OCI-LY7 (cell line): ENCODE data around the gene PCNA. TPM values are rescaled to one million over a fixed set of nuclear protein-coding genes. Genes with fewer than 3 reads are reported as not detected.

ENCODE experiments used
- BruUV-seq: library from RNA; stranded (reverse); fragments of 400-500 nt; replicated peaks from 2 replicates; lab custom pipeline; 2021; lab: Mats Ljungman, UMichigan
- CTCF ChIA-PET: fragments of 300-600 bp; sonication (Branson Sonifier 250); formaldehyde crosslinking; loops from one replicate; lab custom pipeline; 2022; ENCODE audit warnings: antibody characterized with exemption; ENCODE audit not compliant: unreplicated experiment; lab: Charles Lee
- POLR2A ChIA-PET: fragments of 300-600 bp; sonication (Branson Sonifier 250); formaldehyde crosslinking; loops from one replicate; lab custom pipeline; 2022; ENCODE audit warnings: antibody characterized with exemption; lab: Charles Lee
- DNase-seq: peaks from one replicate; pipeline ENCODE4 v3.0.0-alpha.2; 2015; ENCODE audit warnings: low spot score
- H2AFZ ChIP-seq: fragments of 200-600 bp; sonication (generic), shearing (Covaris generic); 2 replicates; pipeline ENCODE4 v1.6.1; 2014; ENCODE audit warnings: mild to moderate bottlenecking, antibody characterized with exemption, low read length, moderate library complexity
- H3K27ac ChIP-seq: fragments of 200-600 bp; sonication (generic); 2 replicates; pipeline ENCODE4 v1.5.1; 2014; ENCODE audit warnings: mixed run types, low read depth, mild to moderate bottlenecking, moderate library complexity, low read length, inconsistent platforms; ENCODE audit not compliant: poor library complexity, severe bottlenecking
- H3K36me3 ChIP-seq: fragments of 200-600 bp; sonication (generic); 2 replicates; pipeline ENCODE4 v1.6.1; 2014; ENCODE audit warnings: mild to moderate bottlenecking, antibody characterized with exemption, low read length, moderate library complexity, mixed read lengths; ENCODE audit not compliant: insufficient read depth
- H3K4me1 ChIP-seq: fragments of 200-600 bp; sonication (generic); 2 replicates; pipeline ENCODE4 v1.5.1; 2014; ENCODE audit warnings: mild to moderate bottlenecking, low read length; ENCODE audit not compliant: insufficient read depth, poor library complexity, severe bottlenecking
- H3K4me2 ChIP-seq: fragments of 200-600 bp; sonication (generic); 2 replicates; pipeline ENCODE4 v1.6.1; 2014; ENCODE audit warnings: mild to moderate bottlenecking, low read length
- H3K4me3 ChIP-seq: fragments of 200-600 bp; sonication (generic); 2 replicates; pipeline ENCODE4 v1.5.1; 2014; ENCODE audit warnings: mild to moderate bottlenecking, low read depth, low read length; ENCODE audit not compliant: poor library complexity, severe bottlenecking
- H3K79me2 ChIP-seq: fragments of 200-600 bp; sonication (generic); 2 replicates; pipeline ENCODE4 v1.6.1; 2016; ENCODE audit warnings: low read depth, mild to moderate bottlenecking, low read length, moderate library complexity, mixed read lengths; ENCODE audit not compliant: insufficient read depth
- H3K9me2 ChIP-seq: fragments of 200-600 bp; sonication (generic); 2 replicates; pipeline ENCODE4 v1.6.1; 2016; ENCODE audit warnings: mild to moderate bottlenecking, low read length, mixed read lengths; ENCODE audit not compliant: insufficient read depth
- H3K9me3 ChIP-seq: fragments of 200-600 bp; sonication (generic); 2 replicates; pipeline ENCODE4 v1.6.1; 2014; ENCODE audit warnings: mild to moderate bottlenecking, mixed run types, low read length, mixed read lengths
- H4K20me1 ChIP-seq: fragments of 200-600 bp; sonication (generic); 2 replicates; pipeline ENCODE4 v1.6.1; 2014; ENCODE audit warnings: mild to moderate bottlenecking, antibody characterized with exemption, low read length, moderate library complexity, mixed read lengths; ENCODE audit not compliant: insufficient read depth
- EZH2phosphoT487 ChIP-seq: fragments of 200-600 bp; sonication (generic); IDR thresholded peaks from 2 replicates; pipeline ENCODE4 v1.6.1; 2018; ENCODE audit warnings: low read depth, borderline replicate concordance, mild to moderate bottlenecking, mixed run types, antibody characterized with exemption, low read length, moderate library complexity, mixed read lengths
- intact Hi-C: fragments of 100-400 bp; cut with micrococcal nuclease; formaldehyde crosslinking; loops from one replicate; pipeline ENCODE4 v1.10.0; 2022; ENCODE audit not compliant: unreplicated experiment
- total RNA-seq, 2 experiments: library from RNA; depleted of rRNA in 1 of 2; stranded (reverse); fragments of >200 nt in 1 of 2; shearing (Covaris generic) in 1 of 2; gene quantifications; 2 replicates each; pipeline ENCODE4 v1.2.3, GENCODE V29; 2014 to 2022
- TF ChIP-seq, protein P1 (sequence below): fragments of 200-600 bp; sonication (generic); conservative IDR thresholded peaks from 2 replicates; pipeline ENCODE4 v1.5.1; 2014; ENCODE audit warnings: mild to moderate bottlenecking, antibody characterized with exemption, low read length, moderate library complexity, mixed read lengths

The PCNA gene
- total RNA-seq, 2 experiments from 2014 or later: 470 to 567 TPM

DNA sequence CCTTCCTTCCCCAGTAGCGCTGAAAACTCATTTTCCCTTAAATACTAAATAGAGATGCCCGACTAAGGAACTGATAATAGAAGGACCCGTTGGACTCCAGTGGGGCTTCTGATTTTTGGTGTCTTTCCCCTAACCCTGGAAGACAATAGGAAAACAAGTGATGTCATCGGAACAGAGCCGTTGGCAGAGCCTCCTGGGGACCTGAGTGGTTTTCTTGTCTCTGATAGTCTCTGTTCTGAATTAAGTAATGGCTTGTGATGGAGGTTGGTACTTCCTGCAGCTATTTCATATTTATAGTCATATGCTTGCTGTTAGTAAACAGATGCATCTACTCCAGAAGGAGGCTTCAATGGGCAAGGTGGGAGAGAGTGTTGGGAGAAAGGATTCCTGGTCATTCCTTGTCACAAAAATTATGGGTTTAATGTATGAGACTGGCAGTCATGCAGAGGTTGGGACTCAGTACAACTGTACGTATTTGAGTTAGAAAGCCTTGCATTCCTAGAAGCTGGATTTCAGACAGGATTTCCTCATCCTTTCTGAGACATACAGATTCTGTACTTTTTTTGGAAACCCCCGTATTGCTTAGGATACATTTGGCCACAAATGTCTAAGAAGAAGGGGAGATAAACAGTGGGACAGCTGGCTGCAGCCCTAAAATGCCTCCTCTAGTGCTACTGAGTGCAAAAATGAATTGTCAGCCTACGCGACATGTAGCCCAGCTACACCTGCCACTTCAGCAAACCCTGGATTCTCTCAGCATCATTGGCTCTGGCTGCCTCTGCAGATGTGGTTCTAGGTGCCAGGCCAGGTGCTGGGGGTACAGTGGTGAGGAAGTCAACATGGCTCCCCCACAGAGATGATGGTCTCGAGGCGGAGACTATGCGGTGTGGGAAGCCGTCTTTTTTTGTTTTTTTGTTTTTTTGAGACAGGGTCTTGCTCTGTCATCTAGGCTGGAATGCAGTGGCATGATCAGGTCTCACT, 45.2 kb upstream of the PCNA start:
- ChIA-PET CTCF (no interaction called here), POLR2A (interaction anchor here (0.6 kb wide), 1 partner anchor 18 kb away, joined by 3 read pairs; no protein-coding TSS in a partner anchor)
- Histone ChIP-seq H3K79me2 (no peaks in the 10 kb centered on the region), H3K9me2 (no peaks in the 10 kb centered on the region), H3K27ac (no peak overlapping the region), H3K4me3 (no peak overlapping the region), H4K20me1 (no peaks in the 10 kb centered on the region), H3K36me3 (peaks cover 3% of the 10 kb centered on the region; the same call in 1 of the 2 replicates), H3K4me1 (peaks cover 43% of the 10 kb centered on the region), H3K9me3 (no peaks in the 10 kb centered on the region), H3K4me2 (no peak overlapping the region), H2AFZ (no peak overlapping the region)
- TF ChIP-seq, protein P1, sequence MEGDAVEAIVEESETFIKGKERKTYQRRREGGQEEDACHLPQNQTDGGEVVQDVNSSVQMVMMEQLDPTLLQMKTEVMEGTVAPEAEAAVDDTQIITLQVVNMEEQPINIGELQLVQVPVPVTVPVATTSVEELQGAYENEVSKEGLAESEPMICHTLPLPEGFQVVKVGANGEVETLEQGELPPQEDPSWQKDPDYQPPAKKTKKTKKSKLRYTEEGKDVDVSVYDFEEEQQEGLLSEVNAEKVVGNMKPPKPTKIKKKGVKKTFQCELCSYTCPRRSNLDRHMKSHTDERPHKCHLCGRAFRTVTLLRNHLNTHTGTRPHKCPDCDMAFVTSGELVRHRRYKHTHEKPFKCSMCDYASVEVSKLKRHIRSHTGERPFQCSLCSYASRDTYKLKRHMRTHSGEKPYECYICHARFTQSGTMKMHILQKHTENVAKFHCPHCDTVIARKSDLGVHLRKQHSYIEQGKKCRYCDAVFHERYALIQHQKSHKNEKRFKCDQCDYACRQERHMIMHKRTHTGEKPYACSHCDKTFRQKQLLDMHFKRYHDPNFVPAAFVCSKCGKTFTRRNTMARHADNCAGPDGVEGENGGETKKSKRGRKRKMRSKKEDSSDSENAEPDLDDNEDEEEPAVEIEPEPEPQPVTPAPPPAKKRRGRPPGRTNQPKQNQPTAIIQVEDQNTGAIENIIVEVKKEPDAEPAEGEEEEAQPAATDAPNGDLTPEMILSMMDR: no peak
- TF ChIP-seq EZH2phosphoT487: no peak
- BruUV-seq: no TSS peak
- no peak for DNase-seq
- intact Hi-C loops: no loop called here

DNA sequence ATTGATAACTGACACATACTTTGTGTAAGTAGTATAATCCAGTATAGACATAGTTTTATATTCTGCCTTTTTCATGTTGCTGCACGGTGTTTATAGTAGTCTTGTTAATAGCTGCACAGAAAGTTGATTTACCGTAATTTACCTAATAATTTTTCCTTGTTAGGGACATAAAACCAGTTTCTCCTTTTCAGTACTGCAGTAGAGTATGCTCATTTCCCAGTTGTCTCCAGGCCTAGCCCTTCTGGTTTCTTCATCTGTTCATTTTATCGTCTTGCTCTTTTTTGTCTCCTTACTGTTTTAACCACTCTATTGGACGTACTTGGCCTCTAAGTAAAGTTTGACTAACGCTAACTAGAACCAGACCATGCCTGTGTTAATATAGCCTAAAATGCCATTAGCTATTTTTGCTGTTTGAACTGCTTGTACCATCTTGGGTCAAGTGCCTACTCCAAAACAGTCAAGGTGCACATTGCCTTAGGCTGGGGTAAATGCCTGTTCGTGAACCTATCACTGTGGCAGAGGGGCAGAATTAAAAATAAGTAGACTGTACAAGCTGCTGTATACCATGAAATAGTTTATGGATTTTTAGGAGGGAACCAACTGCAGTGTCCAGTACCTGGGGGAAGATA, 41.9 kb upstream of the PCNA start:
- TF ChIP-seq, protein P1: no peak
- no peak for TF ChIP-seq EZH2phosphoT487
- Histone ChIP-seq H3K36me3 (peaks cover 3% of the 10 kb centered on the region; the same call in 1 of the 2 replicates), H3K9me2 (no peaks in the 10 kb centered on the region), H3K4me1 (peaks cover 21% of the 10 kb centered on the region), H3K79me2 (no peaks in the 10 kb centered on the region), H4K20me1 (no peaks in the 10 kb centered on the region), H3K27ac (no peak overlapping the region), H3K4me2 (no peak overlapping the region), H3K4me3 (no peak overlapping the region), H2AFZ (no peak overlapping the region), H3K9me3 (no peaks in the 10 kb centered on the region)
- CTCF ChIA-PET: no interaction called here
- intact Hi-C loops: no loop called here
- no peak for DNase-seq
- POLR2A ChIA-PET: interaction anchor here (0.6 to 0.7 kb wide), 2 partner anchors 28 to 66 kb away, joined by 3 read pairs; no protein-coding TSS in a partner anchor
- no TSS peak for BruUV-seq
